HCT116 (cell line): ENCODE data around the gene ATP8A2. TPM values are rescaled to one million over a fixed set of nuclear protein-coding genes. Genes with fewer than 3 reads are reported as not detected.

ENCODE experiments used
- ATAC-seq: fragments of 200-7000 bp; cut with Tn5 transposase; 2 replicates; pipeline ENCODE4 v1.9.1; 2020; ENCODE audit warnings: mild to moderate bottlenecking, moderate library complexity
- BruUV-seq: library from RNA; stranded (reverse); fragments of 400-500 nt; replicated peaks from 2 replicates; lab custom pipeline; 2021; lab: Mats Ljungman, UMichigan
- CTCF ChIA-PET: fragments of 300-600 bp; sonication (Branson Sonifier 250); formaldehyde crosslinking; loops from one replicate; lab custom pipeline; 2021; ENCODE audit warnings: antibody characterized with exemption; lab: Charles Lee
- POLR2A ChIA-PET: fragments of 300-600, 350-600 bp; sonication (Branson Sonifier 250); formaldehyde crosslinking; loops from one replicate; lab custom pipeline; 2021; ENCODE audit warnings: antibody characterized with exemption; lab: Charles Lee
- RAD21 ChIA-PET, 2 experiments: fragments of 300-600 bp; sonication (Branson Sonifier 250); formaldehyde crosslinking; loops; one replicate each; lab custom pipeline; 2023; ENCODE audit warnings: low total read pairs in 2 of 2; ENCODE audit not compliant: uncharacterized antibody in 2 of 2, unreplicated experiment in 2 of 2, low non-redundant PET in 1 of 2; lab: Charles Lee
- DNase-seq: peaks from one replicate; pipeline ENCODE4 v3.0.0-alpha.2; 2010; ENCODE audit warnings: low read depth, low spot score
- H2AFZ ChIP-seq: fragments of 200-600 bp; shearing (Covaris generic), sonication (generic); 2 replicates; pipeline ENCODE4 v1.6.1; 2017; ENCODE audit warnings: low read depth, mixed run types, mixed read lengths, antibody characterized with exemption, low read length; ENCODE audit not compliant: poor library complexity, severe bottlenecking
- H3K27ac ChIP-seq: 2 replicates; pipeline ENCODE4 v1.5.1; 2012; ENCODE audit warnings: low read depth, low read length
- H3K27me3 ChIP-seq: fragments of 200-600 bp; sonication (generic); 2 replicates; pipeline ENCODE4 v1.6.1; 2016; ENCODE audit warnings: mixed run types, low read length, mixed read lengths; ENCODE audit not compliant: insufficient read depth
- H3K36me3 ChIP-seq, 2 experiments: fragments of 200-500 bp in 1 of 2; fragments of 200-600 bp in 1 of 2; sonication (Bioruptor generic) in 1 of 2; sonication (generic) in 1 of 2; 2 replicates each; pipeline versions ENCODE4 v1.5.1 to v1.6.1; 2014 to 2016; ENCODE audit warnings: low read length in 2 of 2, inconsistent platforms in 1 of 2, mixed read lengths in 1 of 2, mixed run types in 1 of 2; ENCODE audit not compliant: insufficient read depth in 2 of 2, control insufficient read depth in 1 of 2
- H3K4me1 ChIP-seq, 2 experiments: fragments of 200-600 bp in 1 of 2; sonication (generic) in 1 of 2; 2 replicates each; pipeline versions ENCODE4 v1.5.1 to v1.6.1; 2012 to 2017; ENCODE audit warnings: low read length in 2 of 2, inconsistent platforms in 1 of 2, mild to moderate bottlenecking in 1 of 2, mixed read lengths in 1 of 2, mixed run types in 1 of 2, moderate library complexity in 1 of 2; ENCODE audit not compliant: insufficient read depth in 2 of 2, control insufficient read depth in 1 of 2
- H3K4me2 ChIP-seq: fragments of 200-600 bp; sonication (generic); 2 replicates; pipeline ENCODE4 v1.6.1; 2017; ENCODE audit warnings: mixed run types, low read length, mixed read lengths
- H3K4me3 ChIP-seq, 2 experiments: fragments of 200-600 bp in 1 of 2; sonication (generic) in 1 of 2; replicated peaks in 1 of 2; 2 replicates each; pipeline ENCODE4 v1.5.1; 2011 to 2016; ENCODE audit warnings: low read length in 2 of 2, control low read depth in 1 of 2, low read depth in 1 of 2, mild to moderate bottlenecking in 1 of 2, mixed read lengths in 1 of 2, mixed run types in 1 of 2
- H3K79me2 ChIP-seq: fragments of 200-600 bp; sonication (generic); 2 replicates; pipeline ENCODE4 v1.6.1; 2017; ENCODE audit warnings: mild to moderate bottlenecking, mixed run types, low read length, moderate library complexity, mixed read lengths; ENCODE audit not compliant: insufficient read depth
- H3K9ac ChIP-seq: fragments of 200-600 bp; sonication (generic); 2 replicates; pipeline ENCODE4 v1.6.1; 2016; ENCODE audit warnings: low read length, mixed read lengths
- H3K9me2 ChIP-seq: fragments of 200-600 bp; sonication (generic), shearing (Covaris generic); 2 replicates; pipeline ENCODE4 v1.6.1; 2017; ENCODE audit warnings: mixed run types, mild to moderate bottlenecking, moderate library complexity; ENCODE audit not compliant: insufficient read depth
- H3K9me3 ChIP-seq, 2 experiments: fragments of 200-500 bp in 1 of 2; fragments of 200-600 bp in 1 of 2; sonication (Bioruptor generic) in 1 of 2; sonication (generic) in 1 of 2; 2 replicates each; pipeline ENCODE4 v1.6.1; 2014 to 2017; ENCODE audit warnings: low read length in 2 of 2, mixed read lengths in 2 of 2, inconsistent platforms in 1 of 2, low read depth in 1 of 2, mild to moderate bottlenecking in 1 of 2, mixed run types in 1 of 2, moderate library complexity in 1 of 2; ENCODE audit not compliant: control insufficient read depth in 1 of 2, insufficient read depth in 1 of 2
- H4K20me1 ChIP-seq: fragments of 200-600 bp; sonication (generic), shearing (Covaris generic); 2 replicates; pipeline ENCODE4 v1.6.1; 2017; ENCODE audit warnings: mixed run types, mild to moderate bottlenecking, moderate library complexity; ENCODE audit not compliant: insufficient read depth
- ATF3 ChIP-seq: IDR thresholded peaks from 2 replicates; pipeline ENCODE4 v1.6.1; 2012
- CBX3 ChIP-seq: IDR thresholded peaks from 2 replicates; pipeline ENCODE4 v1.6.1; 2012; ENCODE audit warnings: low read depth
- CEBPB ChIP-seq: IDR thresholded peaks from 2 replicates; pipeline ENCODE4 v1.6.1; 2012; ENCODE audit warnings: low read depth
- CTCF ChIP-seq, 3 experiments: fragments of 200-600 bp in 1 of 3; sonication (generic) in 1 of 3; IDR thresholded peaks in 2 of 3; conservative IDR thresholded peaks in 1 of 3; 2 replicates each; pipeline ENCODE4 v1.5.1; 2012 to 2017; ENCODE audit warnings: low read depth in 2 of 3, low read length in 2 of 3, antibody characterized with exemption in 1 of 3, borderline replicate concordance in 1 of 3, control low read depth in 1 of 3, mild to moderate bottlenecking in 1 of 3, mixed read lengths in 1 of 3, mixed run types in 1 of 3, moderate library complexity in 1 of 3; ENCODE audit not compliant: insufficient read depth in 1 of 3
- EGR1 ChIP-seq: IDR thresholded peaks from 2 replicates; pipeline ENCODE4 v1.6.1; 2012; ENCODE audit warnings: low read depth
- ELF1 ChIP-seq: IDR thresholded peaks from 2 replicates; pipeline ENCODE4 v1.6.1; 2012; ENCODE audit warnings: low read depth, borderline replicate concordance
- EZH2 ChIP-seq: fragments of 200-600 bp; sonication (generic); IDR thresholded peaks from 2 replicates; pipeline ENCODE4 v1.6.1; 2017; ENCODE audit warnings: antibody characterized with exemption, mixed run types
- FOSL1 ChIP-seq: IDR thresholded peaks from 2 replicates; pipeline ENCODE4 v1.6.1; 2012; ENCODE audit warnings: low read depth
- MAX ChIP-seq: IDR thresholded peaks from 2 replicates; pipeline ENCODE4 v1.6.1; 2012
- POLR2A ChIP-seq: IDR thresholded peaks from 2 replicates; pipeline ENCODE4 v1.7.0; 2011; ENCODE audit warnings: borderline replicate concordance; ENCODE audit not compliant: insufficient read depth, insufficient read length; ENCODE audit errors: extremely low read depth
- POLR2AphosphoS5 ChIP-seq: IDR thresholded peaks from 2 replicates; pipeline ENCODE4 v1.6.1; 2011; ENCODE audit warnings: mild to moderate bottlenecking, low read depth, low read length, moderate library complexity
- RAD21 ChIP-seq: IDR thresholded peaks from 2 replicates; pipeline ENCODE4 v1.6.1; 2012; ENCODE audit warnings: low read depth, mild to moderate bottlenecking
- REST ChIP-seq: IDR thresholded peaks from 2 replicates; pipeline ENCODE4 v1.6.1; 2012; ENCODE audit warnings: low read depth
- SIN3A ChIP-seq: IDR thresholded peaks from 2 replicates; pipeline ENCODE4 v1.6.1; 2012; ENCODE audit warnings: low read depth
- SRF ChIP-seq: IDR thresholded peaks from 2 replicates; pipeline ENCODE4 v1.6.1; 2012; ENCODE audit warnings: low read depth
- TCF7L2 ChIP-seq: IDR thresholded peaks from 2 replicates; pipeline ENCODE4 v1.7.0; 2011; ENCODE audit warnings: borderline replicate concordance, inconsistent platforms; ENCODE audit not compliant: insufficient read depth, insufficient read length; ENCODE audit errors: extremely low read depth
- YY1 ChIP-seq: IDR thresholded peaks from 2 replicates; pipeline ENCODE4 v1.6.1; 2011; ENCODE audit warnings: low read length, low read depth, moderate library complexity, mild to moderate bottlenecking; ENCODE audit not compliant: insufficient replicate concordance; ENCODE audit errors: extremely low read depth
- ZBTB33 ChIP-seq: IDR thresholded peaks from 2 replicates; pipeline ENCODE4 v1.6.1; 2011; ENCODE audit warnings: mild to moderate bottlenecking, low read length, moderate library complexity; ENCODE audit not compliant: insufficient replicate concordance; ENCODE audit errors: extremely low read depth
- ZFX ChIP-seq: fragments of 450-650 bp; IDR thresholded peaks from 2 replicates; pipeline ENCODE4 v1.6.1; 2017
- ZNF274 ChIP-seq: fragments of 200-500 bp; sonication (Bioruptor generic); IDR thresholded peaks from 2 replicates; pipeline ENCODE4 v1.6.1; 2014; ENCODE audit warnings: mild to moderate bottlenecking, low read depth, low read length, inconsistent platforms
- intact Hi-C: fragments of 100-400 bp; cut with micrococcal nuclease; formaldehyde crosslinking; loops from 2 replicates; pipeline ENCODE4 v1.10.0; 2022
- total RNA-seq: library from RNA; stranded (reverse); gene quantifications from one replicate; pipeline ENCODE4 v1.2.1, GENCODE V29; 2021; ENCODE audit not compliant: unreplicated experiment

ATP8A2 gene
- total RNA-seq, 1 experiment from 2014 or later, result not detected

- CTCF ChIA-PET, result no interaction called here
- H3K79me2 ChIP-seq, result no peaks in the 10 kb centered on the region
- H3K27ac ChIP-seq, result no peak within 1 kb of the TSS
- intact Hi-C loops, result no loop called here
- H3K9ac ChIP-seq, result no peak within 1 kb of the TSS
- DNase-seq (no peak), ATAC-seq (no peak)
- H4K20me1 ChIP-seq, result no peaks in the 10 kb centered on the region
- H3K36me3 ChIP-seq, result no peaks in the 10 kb centered on the region
- no TSS peak for BruUV-seq
- H3K9me2 ChIP-seq, result no peaks in the 10 kb centered on the region
- no peak within 1 kb of the TSS for H3K4me3 ChIP-seq
- no peaks in the 10 kb centered on the region for H3K4me1 ChIP-seq
- peaks cover 38% of the 10 kb centered on the region for H3K27me3 ChIP-seq
- RAD21 ChIA-PET, result no interaction called here
- H2AFZ ChIP-seq, result no peak within 1 kb of the TSS
- no peaks in the 10 kb centered on the region for H3K9me3 ChIP-seq
- no peak within 1 kb of the TSS for H3K4me2 ChIP-seq
- TF ChIP-seq TCF7L2, result no peak
- no peak for TF ChIP-seq CEBPB
- TF ChIP-seq EZH2, result no peak
- TF ChIP-seq ELF1, result no peak
- TF ChIP-seq CTCF (IDR thresholded peaks at IDR 0.05 in 2 of 3, conservative IDR thresholded peaks at IDR 0.05 in 1 of 3; ENCODE audit: borderline replicate concordance in 1 of 3, insufficient read depth in 1 of 3, low read depth in 2 of 3, low read length in 2 of 3), result no peak
- no peak for TF ChIP-seq SRF
- TF ChIP-seq ZBTB33, result no peak
- TF ChIP-seq FOSL1, result no peak
- no peak for TF ChIP-seq SIN3A
- no peak for TF ChIP-seq POLR2AphosphoS5
- TF ChIP-seq REST, result no peak
- TF ChIP-seq YY1, result no peak
- TF ChIP-seq RAD21, result no peak
- TF ChIP-seq ZFX, result no peak
- TF ChIP-seq EGR1, result no peak
- no peak for TF ChIP-seq ZNF274
- TF ChIP-seq POLR2A, result no peak
- TF ChIP-seq MAX, result no peak
- TF ChIP-seq CBX3, result no peak
- TF ChIP-seq ATF3, result no peak
- TF ChIP-seq, all 23 proteins: peak for 0
- POLR2A ChIA-PET, result no interaction called here
Observed at GRCh38 chr13:26051657-26052311, 680.0 kb downstream of the ATP8A2 start, which contains the start of gene SHISA2. Gene SHISA2, minus strand, starts transcription at chr13:26052016. Its CDS starts 1,041 bp downstream, at chr13:26050975.
